Suprapubic skin (tissue), 4 donors: ENCODE data around the gene WWP2. TPM values are rescaled to one million over a fixed set of nuclear protein-coding genes. Genes with fewer than 3 reads are reported as not detected.
A peak's percentile ranks its signal among the peaks of the same experiment; 100 is the strongest.

Experiments
- DNase-seq, 2 donors: peaks; one replicate each; pipeline ENCODE4 v3.0.0-alpha.2; 2019; ENCODE audit warnings: low spot score in 2 of 2
- H3K27ac ChIP-seq: fragments of 200-600 bp; sonication (generic); one replicate; pipeline ENCODE4 v1.5.1; 2019
- H3K27me3 ChIP-seq: fragments of 200-600 bp; sonication (generic); one replicate; pipeline ENCODE4 v1.5.1; 2019
- H3K36me3 ChIP-seq: fragments of 200-600 bp; sonication (generic); one replicate; pipeline ENCODE4 v1.5.1; 2019
- H3K4me1 ChIP-seq: fragments of 200-600 bp; sonication (generic); one replicate; pipeline ENCODE4 v1.5.1; 2019
- H3K4me3 ChIP-seq: fragments of 200-600 bp; sonication (generic); one replicate; pipeline ENCODE4 v1.5.1; 2019; ENCODE audit warnings: mild to moderate bottlenecking
- H3K9me3 ChIP-seq: fragments of 200-600 bp; sonication (generic); one replicate; pipeline ENCODE4 v1.5.1; 2019
- EP300 ChIP-seq: sonication (generic); formaldehyde crosslinking; IDR thresholded peaks from one replicate; pipeline ENCODE4 v1.6.1; 2017; ENCODE audit warnings: antibody characterized with exemption
- POLR2A ChIP-seq, 2 donors: fragments of 450-650 bp; IDR thresholded peaks; one replicate each; pipeline ENCODE4 v1.6.1; 2017; ENCODE audit warnings: antibody characterized with exemption in 2 of 2, mild to moderate bottlenecking in 2 of 2, moderate library complexity in 2 of 2
- POLR2AphosphoS5 ChIP-seq, 3 donors: sonication (generic); formaldehyde crosslinking; IDR thresholded peaks; one replicate each; pipeline ENCODE4 v1.6.1; 2017; ENCODE audit warnings: antibody characterized with exemption in 3 of 3
- WGBS: methylation state at CpG from one replicate; pipeline ENCODE4 v1.1.5; 2018; 5-methylcytosine and 5-hydroxymethylcytosine counted together
- total RNA-seq, 4 donors: library from RNA; depleted of rRNA; stranded (reverse); fragments of >200 nt; gene quantifications; one replicate each; pipeline ENCODE4 v1.1.0, GENCODE V29; 2016
- TF ChIP-seq, protein P1 (sequence below), 2 donors: fragments of 200-600 bp in 1 of 2; fragments of 450-650 bp in 1 of 2; sonication (generic) in 1 of 2; IDR thresholded peaks; one replicate each; pipeline ENCODE4 v1.5.1; 2016 to 2019; ENCODE audit warnings: antibody characterized with exemption in 2 of 2, mild to moderate bottlenecking in 1 of 2, moderate library complexity in 1 of 2

The WWP2 gene
- total RNA-seq, 4 donors from 2014 or later, result 27.1 to 48.9 (median 42.2) TPM

DNA sequence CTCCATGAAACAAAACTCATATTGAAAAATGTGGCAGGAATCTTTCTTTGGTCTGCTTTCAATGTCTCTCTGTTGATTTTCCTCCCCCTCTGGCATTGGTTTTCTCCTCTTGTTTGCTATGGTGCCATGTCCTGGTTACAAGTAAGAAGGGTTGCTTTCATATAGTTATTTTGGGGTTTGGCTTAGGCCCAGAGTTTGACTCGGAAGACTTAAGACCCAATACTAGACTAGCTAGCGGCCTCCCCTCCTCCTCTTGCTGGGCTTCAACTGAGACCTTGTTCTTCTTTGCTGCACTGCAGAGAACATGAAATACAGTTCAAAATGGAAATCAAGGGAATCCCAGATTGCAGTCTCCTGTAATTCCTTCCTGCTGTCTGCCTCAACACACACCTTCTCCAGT is 159.0 kb downstream of the WWP2 start:
- Histone ChIP-seq H3K4me3 (no peak overlapping the region), H3K4me1 (peaks cover 23% of the 10 kb centered on the region), H3K27me3 (no peaks in the 10 kb centered on the region), H3K36me3 (no peaks in the 10 kb centered on the region), H3K9me3 (no peaks in the 10 kb centered on the region), H3K27ac (peak overlapping the region; percentile 19)
- no peak for DNase-seq
- 64% methylated on average over 2 of the region's 2 CpGs for WGBS
- TF ChIP-seq EP300 (no peak), POLR2A (IDR thresholded peaks at IDR 0.05) (no peak), POLR2AphosphoS5 (IDR thresholded peaks at IDR 0.05) (peak in 1 of 3 donors; percentile 32)
- TF ChIP-seq, protein P1, sequence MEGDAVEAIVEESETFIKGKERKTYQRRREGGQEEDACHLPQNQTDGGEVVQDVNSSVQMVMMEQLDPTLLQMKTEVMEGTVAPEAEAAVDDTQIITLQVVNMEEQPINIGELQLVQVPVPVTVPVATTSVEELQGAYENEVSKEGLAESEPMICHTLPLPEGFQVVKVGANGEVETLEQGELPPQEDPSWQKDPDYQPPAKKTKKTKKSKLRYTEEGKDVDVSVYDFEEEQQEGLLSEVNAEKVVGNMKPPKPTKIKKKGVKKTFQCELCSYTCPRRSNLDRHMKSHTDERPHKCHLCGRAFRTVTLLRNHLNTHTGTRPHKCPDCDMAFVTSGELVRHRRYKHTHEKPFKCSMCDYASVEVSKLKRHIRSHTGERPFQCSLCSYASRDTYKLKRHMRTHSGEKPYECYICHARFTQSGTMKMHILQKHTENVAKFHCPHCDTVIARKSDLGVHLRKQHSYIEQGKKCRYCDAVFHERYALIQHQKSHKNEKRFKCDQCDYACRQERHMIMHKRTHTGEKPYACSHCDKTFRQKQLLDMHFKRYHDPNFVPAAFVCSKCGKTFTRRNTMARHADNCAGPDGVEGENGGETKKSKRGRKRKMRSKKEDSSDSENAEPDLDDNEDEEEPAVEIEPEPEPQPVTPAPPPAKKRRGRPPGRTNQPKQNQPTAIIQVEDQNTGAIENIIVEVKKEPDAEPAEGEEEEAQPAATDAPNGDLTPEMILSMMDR (IDR thresholded peaks at IDR 0.05), result no peak

DNA sequence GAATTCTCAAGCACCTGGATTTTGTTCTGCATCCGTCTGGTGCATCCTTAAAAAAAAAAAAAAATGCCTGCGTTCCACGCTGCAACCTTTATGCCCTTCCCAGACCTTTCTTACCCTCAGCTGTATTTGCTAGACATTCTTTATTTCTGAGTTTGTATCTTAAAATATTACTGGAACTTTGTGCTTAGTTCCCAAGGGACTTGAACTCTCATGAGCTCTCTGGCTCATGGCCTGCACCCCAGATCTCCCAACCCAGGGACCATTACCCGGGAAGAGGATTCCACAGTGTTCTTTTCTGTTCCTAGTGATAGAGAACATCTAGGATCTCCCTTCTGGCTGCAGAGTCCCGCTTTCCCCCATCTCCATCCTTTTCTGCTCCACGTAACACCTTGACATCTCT is 160.1 kb downstream of the WWP2 start:
- 87% methylated on average over 6 of the region's 6 CpGs for WGBS
- H3K27me3 ChIP-seq, result no peaks in the 10 kb centered on the region
- peak overlapping the region; percentile 14 for H3K27ac ChIP-seq
- no peak for TF ChIP-seq POLR2AphosphoS5 (IDR thresholded peaks at IDR 0.05)
- peaks cover 31% of the 10 kb centered on the region for H3K4me1 ChIP-seq
- no peak for DNase-seq
- no peaks in the 10 kb centered on the region for H3K9me3 ChIP-seq
- no peak overlapping the region for H3K4me3 ChIP-seq
- no peaks in the 10 kb centered on the region for H3K36me3 ChIP-seq

DNA sequence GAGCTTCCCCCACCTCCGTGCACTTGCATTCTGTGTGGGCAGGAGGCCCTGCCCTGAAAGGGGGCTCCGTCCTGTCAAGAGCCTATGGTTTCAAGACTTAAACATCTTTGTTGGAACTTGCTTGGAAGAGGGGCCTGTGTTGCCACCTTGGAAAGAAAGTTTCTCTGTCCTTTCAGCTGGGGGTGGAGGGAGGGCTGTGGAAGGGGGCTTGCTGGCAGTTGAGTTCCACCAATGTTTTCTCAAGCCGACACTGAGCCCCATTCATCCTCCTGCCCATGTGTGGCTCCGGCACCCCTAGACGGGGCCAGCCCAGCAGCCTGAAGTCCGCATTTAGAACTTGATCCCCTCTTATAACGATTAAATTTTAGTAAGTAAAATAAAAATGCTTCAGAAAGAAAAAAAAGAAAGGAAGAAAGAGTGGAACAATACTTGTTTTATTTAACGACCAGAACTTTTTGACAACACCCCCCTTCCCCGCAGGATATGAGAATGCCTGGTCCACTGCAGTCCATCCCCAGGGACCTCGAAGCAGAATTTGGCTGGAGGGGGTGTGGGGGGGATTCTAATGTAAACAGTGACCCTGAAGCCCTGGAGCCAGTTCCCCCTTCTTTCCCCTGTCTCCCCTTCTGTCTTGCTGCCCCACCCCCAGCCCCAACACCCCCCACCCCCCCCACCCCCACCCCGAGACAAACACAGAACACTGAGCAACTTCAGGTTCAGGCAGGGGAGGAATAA is 162.1 kb downstream of the WWP2 start:
- Histone ChIP-seq H3K27me3 (no peaks in the 10 kb centered on the region), H3K36me3 (peaks cover 4% of the 10 kb centered on the region), H3K9me3 (no peaks in the 10 kb centered on the region), H3K4me1 (peaks cover 36% of the 10 kb centered on the region), H3K4me3 (no peak overlapping the region), H3K27ac (peak overlapping the region; percentile 76)
- WGBS, result 66% methylated on average over 11 of the region's 11 CpGs
- no peak for DNase-seq
- TF ChIP-seq POLR2A (IDR thresholded peaks at IDR 0.05) (no peak), POLR2AphosphoS5 (IDR thresholded peaks at IDR 0.05) (no peak), EP300 (no peak)
- TF ChIP-seq, protein P1 (IDR thresholded peaks at IDR 0.05), result no peak

GRCh38 chr16:69924777-69925191 is 162.7 kb downstream of the WWP2 start:
- Histone ChIP-seq H3K36me3 (peaks cover 9% of the 10 kb centered on the region), H3K27ac (peak overlapping the region; percentile 76)
- 55% methylated on average over 19 of the region's 19 CpGs for WGBS

GRCh38 chr16:69925311-69925710 is 163.2 kb downstream of the WWP2 start:
- 61% methylated on average over 8 of the region's 8 CpGs for WGBS
- DNase-seq, result no peak
- peaks cover 12% of the 10 kb centered on the region for H3K36me3 ChIP-seq

More at GRCh38 chr16:69924777-69925191, 162.7 kb downstream of the WWP2 start:
- H3K27me3 ChIP-seq, result no peaks in the 10 kb centered on the region
- peak in 1 of 3 donors; percentile 32 for TF ChIP-seq POLR2AphosphoS5 (IDR thresholded peaks at IDR 0.05)
- TF ChIP-seq, protein P1 (IDR thresholded peaks at IDR 0.05), result no peak
- peaks cover 40% of the 10 kb centered on the region for H3K4me1 ChIP-seq
- DNase-seq, result no peak
- H3K4me3 ChIP-seq, result peak overlapping the region; percentile 39
- no peaks in the 10 kb centered on the region for H3K9me3 ChIP-seq

DNA sequence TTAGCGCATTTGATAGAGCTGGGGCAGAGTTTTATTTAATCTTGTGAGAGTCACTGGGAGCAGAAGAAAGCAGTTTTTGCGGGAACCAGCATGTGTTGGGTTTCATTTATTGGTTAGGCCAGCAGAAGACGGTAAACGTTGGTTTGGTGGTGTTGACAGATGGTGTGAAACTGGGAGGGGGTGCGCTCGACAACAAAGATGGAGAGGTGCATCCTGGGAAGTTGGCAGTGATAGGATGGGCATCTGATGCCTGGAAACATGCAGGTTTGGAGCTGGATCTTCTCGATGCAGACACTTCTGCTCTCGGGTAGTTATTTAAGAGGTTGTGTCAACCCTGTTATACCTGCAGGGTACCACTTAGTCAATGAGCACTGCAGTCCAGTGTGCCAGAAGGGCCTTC is 164.1 kb downstream of the WWP2 start:
- H3K27me3 ChIP-seq, result no peaks in the 10 kb centered on the region
- no peaks in the 10 kb centered on the region for H3K9me3 ChIP-seq
- H3K27ac ChIP-seq, result peak overlapping the region; percentile 67
- TF ChIP-seq POLR2AphosphoS5 (IDR thresholded peaks at IDR 0.05), result no peak
- TF ChIP-seq EP300, result no peak
- TF ChIP-seq POLR2A (IDR thresholded peaks at IDR 0.05), result no peak
- TF ChIP-seq, protein P1 (IDR thresholded peaks at IDR 0.05), result no peak
- no peak for DNase-seq
- H3K4me3 ChIP-seq, result peak overlapping the region; percentile 39
- 88% methylated on average over 8 of the region's 8 CpGs for WGBS
- H3K36me3 ChIP-seq, result peaks cover 17% of the 10 kb centered on the region
- H3K4me1 ChIP-seq, result peaks cover 43% of the 10 kb centered on the region

More at GRCh38 chr16:69925311-69925710, 163.2 kb downstream of the WWP2 start:
- no peaks in the 10 kb centered on the region for H3K9me3 ChIP-seq
- H3K4me3 ChIP-seq, result peak overlapping the region; percentile 39
- peak overlapping the region; percentile 76 for H3K27ac ChIP-seq
- H3K27me3 ChIP-seq, result no peaks in the 10 kb centered on the region
- H3K4me1 ChIP-seq, result peaks cover 43% of the 10 kb centered on the region
- no peak for TF ChIP-seq POLR2A (IDR thresholded peaks at IDR 0.05)
